GM19240 (cell line): Measurements from ENCODE around the gene CHRNB2.
"Not testable (repeated sequence)": the region's sequence is repeated elsewhere in the genome, so short reads cannot be mapped to it uniquely, and the experiment has no call there.

Experiments
- DNase-seq: peaks from one replicate; pipeline ENCODE4 v3.0.0; 2011; ENCODE audit warnings: low spot score; ENCODE audit not compliant: insufficient read length

The CHRNB2 gene, protein sequence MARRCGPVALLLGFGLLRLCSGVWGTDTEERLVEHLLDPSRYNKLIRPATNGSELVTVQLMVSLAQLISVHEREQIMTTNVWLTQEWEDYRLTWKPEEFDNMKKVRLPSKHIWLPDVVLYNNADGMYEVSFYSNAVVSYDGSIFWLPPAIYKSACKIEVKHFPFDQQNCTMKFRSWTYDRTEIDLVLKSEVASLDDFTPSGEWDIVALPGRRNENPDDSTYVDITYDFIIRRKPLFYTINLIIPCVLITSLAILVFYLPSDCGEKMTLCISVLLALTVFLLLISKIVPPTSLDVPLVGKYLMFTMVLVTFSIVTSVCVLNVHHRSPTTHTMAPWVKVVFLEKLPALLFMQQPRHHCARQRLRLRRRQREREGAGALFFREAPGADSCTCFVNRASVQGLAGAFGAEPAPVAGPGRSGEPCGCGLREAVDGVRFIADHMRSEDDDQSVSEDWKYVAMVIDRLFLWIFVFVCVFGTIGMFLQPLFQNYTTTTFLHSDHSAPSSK

DNA sequence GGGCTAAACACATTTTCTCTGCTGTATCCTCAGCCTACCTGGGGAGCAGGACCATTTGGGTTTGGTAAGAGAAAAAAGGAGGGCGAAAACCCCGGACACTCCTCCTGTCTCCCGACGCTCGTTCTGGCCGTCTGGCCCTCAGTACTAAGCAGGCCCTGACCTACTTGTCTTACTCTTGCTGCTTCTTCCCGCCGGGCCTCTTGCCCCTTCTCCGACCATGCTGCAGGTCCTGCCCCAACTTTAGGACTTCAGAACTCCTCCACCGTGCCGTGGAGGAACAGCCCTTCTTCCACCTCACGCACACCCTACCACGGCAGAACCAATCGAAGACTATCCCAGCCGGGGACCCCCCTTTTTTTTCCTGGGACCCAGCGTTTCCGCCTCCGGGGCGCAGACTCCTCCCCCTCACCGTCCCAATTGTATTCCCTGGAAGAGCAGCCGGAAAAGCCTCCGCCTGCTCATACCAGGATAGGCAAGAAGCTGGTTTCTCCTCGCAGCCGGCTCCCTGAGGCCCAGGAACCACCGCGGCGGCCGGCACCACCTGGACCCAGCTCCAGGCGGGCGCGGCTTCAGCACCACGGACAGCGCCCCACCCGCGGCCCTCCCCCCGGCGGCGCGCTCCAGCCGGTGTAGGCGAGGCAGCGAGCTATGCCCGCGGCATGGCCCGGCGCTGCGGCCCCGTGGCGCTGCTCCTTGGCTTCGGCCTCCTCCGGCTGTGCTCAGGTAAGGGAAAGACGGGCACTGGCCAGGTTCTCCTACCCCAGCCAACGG lies at the start of gene CHRNB2:
TSS of gene CHRNB2 (plus strand) at position 393 of the 771 bp plus-strand sequence. CDS start at position 660, 267 bp downstream.
- peak; percentile 84 for DNase-seq

DNA sequence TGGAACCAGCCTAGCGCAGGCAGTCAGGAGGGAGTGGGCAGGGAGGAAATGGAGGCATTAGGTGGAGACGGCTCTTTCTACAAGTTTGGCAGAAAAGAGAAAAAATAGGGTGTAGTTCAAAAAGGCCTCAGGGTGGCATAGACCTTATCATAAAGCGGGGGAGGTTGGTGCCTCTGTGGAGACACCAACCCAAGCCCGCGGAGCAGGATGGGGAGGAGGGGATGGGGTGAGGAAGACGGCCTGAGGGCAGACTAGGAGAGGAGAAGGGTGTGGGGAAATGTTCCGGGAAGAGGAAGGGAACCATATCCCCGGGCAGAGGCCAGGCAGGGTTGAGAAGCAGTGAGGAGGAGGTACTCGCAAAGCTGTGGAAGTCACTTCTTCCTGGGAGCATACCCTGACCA lies 48.0 kb upstream of the CHRNB2 start:
- no peak for DNase-seq

DNA sequence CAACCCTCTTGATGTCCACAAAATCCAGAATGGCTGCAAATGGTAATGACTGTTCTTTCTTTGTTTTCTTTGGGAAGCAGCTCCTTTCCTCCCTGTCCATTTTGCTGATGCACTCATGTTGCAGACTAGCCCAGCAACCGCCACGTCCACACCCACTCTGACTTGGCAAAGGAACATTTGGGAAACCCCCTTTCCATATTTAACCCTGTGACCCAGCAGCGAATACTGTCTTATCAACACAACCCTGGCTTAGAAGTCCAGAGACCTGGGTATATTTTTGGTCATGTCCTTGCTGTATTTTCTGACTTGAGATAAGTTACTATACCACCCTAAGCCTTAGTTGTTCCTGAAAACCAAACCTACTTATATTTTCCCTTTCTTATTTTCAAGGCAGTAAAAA lies 47.2 kb upstream of the CHRNB2 start:
- DNase-seq, result no peak

DNA sequence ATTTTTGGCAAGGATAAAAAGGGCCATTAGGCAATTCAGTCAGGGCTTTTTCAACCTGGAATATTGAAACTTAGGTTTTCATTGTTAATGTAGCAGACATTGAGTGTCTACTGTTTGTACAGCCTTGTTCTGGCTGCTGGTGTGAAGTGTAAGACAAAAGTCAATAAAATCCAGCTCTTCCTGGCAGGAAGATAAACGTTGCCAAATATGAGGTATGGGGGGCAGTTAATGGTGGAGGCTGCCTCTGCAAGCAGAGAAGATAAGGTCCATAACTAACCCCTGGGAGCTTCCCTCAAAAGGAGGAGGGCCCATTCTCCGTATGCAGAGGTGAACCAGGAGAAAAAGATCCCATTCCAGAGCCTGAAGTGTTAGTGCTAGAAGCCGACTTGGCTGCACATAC lies 45.9 kb upstream of the CHRNB2 start:
- no peak for DNase-seq

DNA sequence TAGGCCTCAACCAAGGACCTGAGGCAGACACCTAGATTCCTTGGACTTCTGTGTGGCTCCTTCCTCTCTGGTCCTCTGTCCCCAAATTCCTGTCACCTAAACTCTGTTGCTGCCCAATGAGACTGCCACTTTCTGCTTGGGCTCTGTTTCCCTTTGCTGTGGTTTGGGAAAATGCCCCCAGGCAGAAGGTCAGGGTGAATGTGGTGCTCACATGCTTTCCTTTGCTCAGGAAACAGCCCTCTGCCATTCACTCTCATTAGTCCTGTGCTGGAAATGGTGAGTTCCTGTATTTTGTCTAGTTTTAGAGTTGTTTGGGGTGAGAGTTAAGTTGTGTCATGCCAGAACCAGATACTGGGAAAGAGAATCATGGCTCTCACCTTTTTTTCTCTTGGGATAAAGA lies 42.7 kb upstream of the CHRNB2 start:
- DNase-seq, result no peak

DNA sequence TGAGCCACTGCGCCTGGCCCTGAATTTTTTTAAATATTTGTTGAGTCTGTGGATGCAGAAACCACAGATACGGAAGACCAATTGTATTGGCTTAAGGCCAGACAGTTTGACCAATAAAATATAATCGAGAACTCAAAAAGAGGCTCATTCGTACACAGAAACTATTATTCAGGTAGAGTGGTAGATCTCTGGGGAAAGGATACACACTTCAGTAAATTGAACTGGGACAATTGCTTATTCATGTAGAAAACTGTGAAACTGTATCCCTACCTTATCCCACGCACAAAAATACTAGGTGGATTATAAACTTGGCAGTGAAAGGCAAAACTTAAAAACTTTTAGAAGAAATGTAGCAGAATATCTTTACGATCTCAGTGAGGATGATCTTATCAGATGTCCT lies 40.4 kb upstream of the CHRNB2 start:
- DNase-seq, result no peak

DNA sequence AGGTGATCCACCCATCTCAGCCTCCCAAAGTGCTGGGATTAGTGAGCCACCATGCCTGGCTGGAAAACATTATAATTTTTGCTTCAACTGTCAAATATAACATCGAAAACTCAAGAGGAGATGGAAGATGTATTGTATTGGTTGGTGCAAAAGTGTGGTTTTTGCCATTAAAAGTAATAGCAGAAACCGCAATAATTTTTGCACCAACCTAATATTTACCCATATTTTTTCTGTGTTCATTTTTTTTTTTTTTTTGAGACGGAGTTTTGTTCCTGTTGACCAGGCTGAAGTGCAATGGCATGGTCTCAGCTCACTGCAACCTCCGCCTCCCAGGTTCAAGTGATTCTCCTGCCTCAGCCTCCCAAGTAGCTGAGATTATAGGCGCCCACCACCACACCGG lies 38.3 kb upstream of the CHRNB2 start:
- no peak for DNase-seq

DNA sequence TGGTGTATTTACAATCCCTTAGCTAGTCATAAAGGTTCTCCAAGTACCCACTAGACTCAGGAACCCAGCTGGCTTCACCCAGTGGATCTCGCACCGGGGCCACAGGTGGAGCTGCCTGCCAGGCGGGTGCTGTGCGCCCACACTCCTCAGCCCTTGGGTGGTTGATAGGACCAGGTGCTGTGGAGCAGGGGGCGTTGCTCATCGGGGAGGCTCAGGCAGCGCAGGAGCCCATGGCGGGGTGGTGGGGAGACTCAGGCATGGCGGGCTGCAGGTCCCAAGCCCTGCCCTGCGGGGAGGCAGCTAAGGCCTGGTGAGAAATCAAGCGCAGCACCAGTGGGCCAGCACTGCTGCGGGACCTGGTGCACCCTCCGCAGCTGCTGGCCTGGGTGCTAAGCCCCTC lies 35.6 kb upstream of the CHRNB2 start:
- DNase-seq, result not testable (repeated sequence)

DNA sequence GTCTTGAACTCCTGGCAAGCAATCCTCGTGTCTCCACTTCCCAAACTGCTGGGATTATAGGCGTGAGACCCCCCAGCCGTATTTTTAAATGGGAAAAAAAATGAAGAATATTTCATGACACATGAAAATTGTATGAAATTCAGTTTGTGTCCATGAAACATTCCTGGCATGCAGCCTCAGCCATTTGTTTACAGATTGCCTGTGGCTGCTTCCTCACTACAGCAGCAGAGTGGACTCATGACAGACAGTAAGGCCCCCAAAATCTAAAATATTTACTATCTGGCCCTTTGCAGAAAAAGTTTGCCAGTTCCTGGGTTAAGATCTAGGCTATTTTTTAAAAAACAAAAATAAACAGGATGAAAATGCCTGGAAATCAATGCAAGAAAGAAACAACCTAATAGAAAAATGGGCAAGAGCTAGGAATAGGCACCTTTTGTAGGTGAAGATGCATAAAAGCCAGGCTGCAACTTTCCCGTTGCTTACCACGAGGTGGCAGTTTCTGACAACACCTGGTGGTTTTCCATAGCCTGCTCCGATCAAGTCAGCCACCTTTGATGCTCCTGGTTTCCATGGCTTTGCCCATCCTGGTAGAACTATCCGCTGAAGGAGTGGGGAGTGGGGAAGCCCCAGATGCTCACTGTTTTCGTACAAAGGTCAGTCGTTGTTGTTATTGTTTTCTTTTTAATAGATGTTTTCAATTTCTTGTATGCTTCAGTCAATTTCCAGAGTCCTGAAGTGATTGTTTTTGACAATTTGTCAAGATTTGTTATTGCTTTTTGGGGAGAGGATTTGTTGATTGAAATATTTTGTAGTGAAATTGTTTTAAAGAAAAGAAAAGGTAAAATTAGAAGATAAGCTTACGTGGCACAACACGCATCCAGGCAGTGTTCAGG lies 33.4 kb upstream of the CHRNB2 start:
- DNase-seq, result no peak

DNA sequence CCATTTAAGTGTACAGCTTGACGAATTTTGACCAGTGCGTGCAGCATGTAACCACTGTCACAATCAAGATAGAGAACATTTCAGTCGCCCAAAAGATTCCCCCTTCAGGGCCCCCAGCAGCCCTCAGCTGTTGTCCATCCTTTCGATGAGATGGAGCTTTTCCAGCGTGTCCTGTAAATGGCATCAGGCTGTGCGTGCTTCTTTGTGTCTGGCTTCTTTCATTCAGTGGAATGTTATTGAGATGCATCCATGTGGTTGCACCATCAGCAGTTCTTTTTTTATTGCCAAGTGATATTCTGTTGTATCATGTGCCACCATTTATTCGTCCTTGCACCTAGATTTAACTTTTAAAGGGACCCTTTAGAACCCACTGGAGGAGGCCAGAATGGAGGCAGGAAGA lies 31.0 kb upstream of the CHRNB2 start:
- no peak for DNase-seq

DNA sequence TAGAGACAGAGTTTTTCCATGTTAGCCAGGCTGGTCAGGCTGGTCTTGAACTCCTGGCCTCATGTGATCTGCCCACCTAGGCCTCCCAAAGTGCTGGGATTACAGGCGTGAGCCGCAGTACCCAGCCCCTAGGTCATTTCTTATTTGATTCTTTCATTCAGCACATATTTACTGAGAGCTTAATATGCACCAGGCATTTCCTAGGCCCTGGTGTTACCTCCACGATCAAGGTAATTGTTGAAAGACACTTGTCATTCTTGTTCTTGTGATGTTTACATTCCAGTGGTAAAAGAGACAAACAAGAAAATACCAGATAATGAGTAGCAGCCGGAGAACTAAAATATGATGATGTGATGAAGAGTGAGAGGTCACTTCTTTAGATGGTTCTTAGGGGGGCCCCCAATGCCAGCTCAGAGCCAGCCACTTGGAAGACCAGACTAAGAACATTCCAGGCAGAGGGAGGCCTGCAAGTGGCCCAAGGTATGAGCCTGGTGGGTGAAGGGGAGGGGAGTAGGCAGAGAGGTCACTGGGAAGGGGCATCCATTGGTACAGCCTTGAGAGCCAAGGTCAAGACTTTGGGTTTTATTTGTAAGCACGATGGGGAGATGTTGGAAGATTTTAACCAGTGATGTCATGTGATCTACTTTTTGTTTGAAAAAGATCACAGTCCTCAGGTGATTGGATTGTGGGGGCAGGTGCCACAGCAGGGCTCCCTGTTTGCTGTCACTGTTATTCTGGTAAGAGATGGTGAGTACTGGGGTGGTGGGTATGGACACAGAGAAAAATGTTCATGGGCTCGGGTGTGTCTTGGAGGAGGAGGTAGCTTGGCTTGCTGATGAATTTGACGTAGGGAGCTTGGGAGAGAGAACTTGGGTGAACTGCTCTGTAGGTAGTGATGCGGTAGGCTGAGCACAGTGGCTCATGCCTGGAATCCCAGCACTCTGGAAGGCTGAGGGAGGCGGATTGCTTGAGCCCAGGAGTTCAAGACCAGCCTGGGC lies 27.8 kb upstream of the CHRNB2 start:
- no peak for DNase-seq

DNA sequence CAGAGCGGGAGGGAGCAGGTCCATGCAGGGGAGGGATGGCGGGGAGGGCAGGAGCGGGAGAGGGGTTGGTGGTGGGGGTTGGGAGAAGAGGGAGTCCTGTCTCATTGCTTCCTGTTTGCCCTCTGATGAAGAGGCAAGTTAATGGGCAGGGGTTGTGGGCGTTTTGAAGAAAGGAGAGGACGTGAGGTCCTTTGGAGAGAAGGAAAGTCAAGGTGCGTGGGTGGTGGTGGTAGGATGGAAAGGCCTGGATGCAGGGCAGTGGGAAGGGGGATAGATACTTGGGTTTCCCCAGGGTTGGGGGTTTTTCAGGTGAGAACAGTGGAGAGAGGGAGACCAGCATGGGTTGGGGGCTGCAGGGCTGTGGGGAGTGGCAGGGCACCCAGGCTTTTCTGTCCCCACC lies 26.3 kb upstream of the CHRNB2 start:
- DNase-seq, result no peak

DNA sequence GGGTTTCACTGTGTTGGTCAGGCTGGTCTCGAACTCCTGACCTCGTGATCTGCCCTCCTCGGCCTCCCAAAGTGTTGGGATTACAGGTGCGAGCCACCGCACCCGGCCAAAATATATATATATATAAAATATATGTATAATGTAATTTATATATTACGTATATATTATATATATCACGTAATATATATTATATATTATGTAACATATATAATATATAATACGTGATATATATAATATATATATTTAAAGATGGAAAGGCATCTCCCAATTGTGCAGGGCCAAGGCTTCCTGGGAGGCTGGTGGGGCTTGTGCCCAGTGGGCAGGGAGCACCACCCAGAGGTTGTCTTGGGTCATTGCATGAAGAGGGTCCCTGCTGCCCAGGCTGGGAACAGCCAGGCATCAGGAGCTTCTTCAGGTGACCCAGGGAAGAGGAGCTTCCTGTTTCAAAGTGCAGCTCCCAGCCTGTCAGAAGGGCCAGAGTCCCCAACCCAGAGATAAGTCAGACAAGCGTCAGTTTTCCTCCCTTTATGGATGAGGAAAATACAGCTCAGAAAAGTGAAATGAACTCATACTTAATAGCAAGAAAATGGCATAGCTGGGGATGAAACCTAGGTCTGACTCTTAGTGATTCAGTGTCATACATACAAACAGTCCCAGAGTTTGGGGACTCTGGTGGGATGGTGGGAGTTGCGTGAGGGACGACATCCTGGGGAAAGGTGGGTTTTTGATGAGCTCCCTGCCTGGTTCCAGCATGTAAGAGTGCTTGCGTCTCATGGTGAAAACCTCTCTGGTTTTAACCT lies 21.1 kb upstream of the CHRNB2 start:
- DNase-seq, result peak; percentile 62

DNA sequence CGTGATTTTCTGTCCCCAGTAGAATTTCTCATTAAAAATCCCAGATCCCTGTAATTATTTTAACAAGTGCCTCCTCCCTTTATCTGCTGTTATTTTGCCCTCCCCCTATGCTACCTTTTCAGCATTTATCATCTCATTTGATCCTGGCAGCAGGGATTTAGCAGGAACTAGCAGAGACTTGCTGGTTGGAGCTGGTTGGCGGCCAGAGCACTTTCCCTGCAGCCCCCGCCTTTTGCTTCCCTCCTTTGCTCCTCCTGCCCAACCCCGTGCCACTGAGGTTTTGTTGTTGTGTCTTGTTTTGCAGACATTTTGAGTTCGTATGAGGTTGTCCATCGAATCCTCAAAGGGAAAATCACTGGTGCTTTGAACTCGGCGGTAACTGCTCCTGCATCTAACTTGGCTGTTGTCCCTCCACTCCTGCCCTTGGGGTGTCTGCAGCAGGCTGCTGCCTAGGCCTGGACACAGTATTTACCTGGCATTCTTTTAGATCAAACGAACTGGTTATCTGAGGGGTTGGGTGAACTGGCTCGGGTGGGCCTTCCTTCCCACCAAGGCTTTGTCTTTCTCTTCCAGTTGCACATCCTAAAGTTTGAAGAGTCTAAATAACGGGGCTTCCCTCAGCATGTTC lies 20.4 kb upstream of the CHRNB2 start:
- DNase-seq, result no peak

DNA sequence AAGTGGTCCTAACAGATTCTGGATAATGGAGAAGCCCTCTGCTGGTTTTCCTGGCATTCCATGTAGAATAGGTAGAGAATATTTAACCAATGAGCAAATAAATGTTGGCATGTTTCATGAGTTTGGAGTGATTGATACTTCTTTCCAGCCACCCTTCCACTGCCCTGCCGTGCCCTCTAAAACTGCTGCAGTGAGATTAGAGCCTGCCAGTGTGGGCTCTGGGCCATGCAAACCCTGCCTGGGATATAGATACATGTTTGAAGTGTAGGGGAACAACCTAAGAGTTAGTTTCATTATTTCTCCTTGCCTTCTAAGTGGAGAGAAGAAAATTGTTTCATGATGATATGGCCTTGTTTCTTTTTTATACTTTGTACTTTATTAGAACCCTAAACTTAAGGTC lies 19.6 kb upstream of the CHRNB2 start:
- DNase-seq, result no peak

DNA sequence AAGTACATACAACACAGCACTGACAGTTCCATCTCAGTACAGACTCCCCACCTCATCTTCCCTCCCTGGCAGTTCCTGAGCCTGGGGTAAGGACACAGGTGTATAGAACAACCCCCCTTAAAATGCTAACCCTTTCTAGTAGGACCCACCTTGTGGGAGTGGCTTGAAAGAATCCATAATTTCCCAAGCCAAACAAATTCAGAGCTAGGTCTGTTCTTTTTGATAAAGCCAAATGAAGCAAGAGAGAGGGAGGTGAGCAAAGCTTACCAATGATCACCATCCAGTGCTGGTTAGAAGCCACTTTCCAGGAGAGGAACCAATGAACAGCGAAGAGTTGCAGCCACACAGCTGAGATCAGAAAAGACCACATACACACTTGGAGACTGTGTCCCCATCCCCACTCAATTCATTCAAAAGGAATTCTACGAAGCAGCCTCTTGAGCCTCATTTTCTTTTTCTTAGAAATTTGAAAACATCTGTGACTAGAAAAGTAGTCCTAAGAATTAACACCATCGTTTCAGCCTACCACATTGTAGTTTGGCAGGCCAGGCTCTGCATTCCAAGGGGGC lies 18.3 kb upstream of the CHRNB2 start:
- DNase-seq, result no peak

DNA sequence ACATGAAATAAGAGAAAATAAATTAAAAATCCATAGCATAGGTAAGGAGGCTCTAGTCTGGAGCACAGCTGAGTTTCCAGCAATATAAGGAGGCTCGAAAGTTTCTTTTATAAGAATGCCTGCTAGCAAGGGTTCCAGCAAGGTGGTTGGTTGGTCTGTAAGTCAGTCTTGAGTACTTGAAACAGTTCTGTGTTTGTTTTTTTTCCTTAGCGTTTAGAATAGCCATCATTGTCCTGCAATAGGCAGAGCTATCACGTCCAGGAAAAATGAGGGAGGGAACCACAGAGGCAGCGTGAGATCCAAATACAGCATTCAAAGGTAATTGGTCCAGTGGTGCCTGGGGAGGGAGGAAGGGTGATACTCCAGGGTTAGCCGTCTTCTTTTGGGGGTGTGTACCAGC lies 17.5 kb upstream of the CHRNB2 start:
- DNase-seq, result no peak

DNA sequence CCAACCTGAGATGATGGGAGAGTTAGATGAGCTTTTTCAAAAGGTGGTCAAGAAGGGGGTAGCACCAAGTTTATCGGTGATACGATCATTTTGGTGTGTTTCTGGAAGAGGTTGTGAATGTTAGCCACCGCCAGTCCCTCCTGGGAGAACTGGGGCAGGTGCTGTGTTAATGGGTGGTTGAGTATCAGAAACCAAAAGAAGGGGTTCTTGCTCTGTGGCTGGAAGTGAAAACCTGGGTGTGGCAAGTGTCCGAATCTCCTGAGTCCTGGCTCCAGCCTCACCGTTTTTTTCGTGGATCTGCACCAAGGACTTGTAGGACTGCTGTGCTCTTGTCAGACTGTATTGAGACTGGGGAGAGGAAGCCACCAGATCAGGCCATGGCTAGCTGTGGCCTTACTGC lies 16.9 kb upstream of the CHRNB2 start:
- DNase-seq, result no peak

DNA sequence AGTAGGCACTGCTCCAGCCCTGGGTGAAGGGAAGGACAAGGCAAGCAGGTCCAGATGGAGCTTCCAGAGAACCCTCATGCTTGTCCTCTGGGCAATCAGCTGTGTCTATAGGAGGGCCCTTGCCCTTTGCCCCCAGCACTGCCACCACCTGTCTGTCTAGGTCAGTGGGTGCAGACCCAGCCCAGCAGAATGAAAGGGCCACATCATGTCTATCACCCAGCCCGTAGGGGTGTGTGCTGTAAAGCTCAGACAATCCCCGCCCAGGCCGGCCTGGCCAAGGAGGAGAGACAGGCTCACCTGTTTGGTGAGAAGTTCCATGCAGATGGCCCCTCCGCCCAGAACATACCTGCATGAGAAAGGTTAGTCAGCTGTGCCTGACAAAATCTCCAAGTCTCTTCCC lies 16.1 kb upstream of the CHRNB2 start:
- no peak for DNase-seq
